B cell (primary cell): ENCODE data around the gene MAP2K6. TPM values are rescaled to one million over a fixed set of nuclear protein-coding genes. Genes with fewer than 3 reads are reported as not detected.

Source experiments
- ATAC-seq: fragments of 200-7000 bp; cut with Tn5 transposase; one replicate; pipeline ENCODE4 v1.10.0; 2021; ENCODE audit warnings: low read depth, mild to moderate bottlenecking, moderate number of reproducible peaks, moderate library complexity
- CTCF ChIA-PET: fragments of 350-600 bp; sonication (Branson Sonifier 250); formaldehyde crosslinking; loops from one replicate; lab custom pipeline; 2021; ENCODE audit warnings: antibody characterized with exemption, inconsistent platforms; lab: Charles Lee
- POLR2A ChIA-PET: fragments of 350-600 bp; sonication (Branson Sonifier 250); formaldehyde crosslinking; loops from one replicate; lab custom pipeline; 2021; ENCODE audit warnings: antibody characterized with exemption; lab: Charles Lee
- DNase-seq: peaks from one replicate; pipeline ENCODE4 v3.0.0; 2013
- H2AFZ ChIP-seq: 2 replicates; pipeline ENCODE4 v1.6.1; 2012; ENCODE audit warnings: mild to moderate bottlenecking, low read depth, low read length; ENCODE audit not compliant: insufficient read depth, poor library complexity, severe bottlenecking
- H3K27ac ChIP-seq, 2 donors: 1 replicate in 1 of 2; 2 replicates in 1 of 2; pipeline ENCODE4 v1.5.1; 2012 to 2013; ENCODE audit warnings: low read length in 2 of 2, mild to moderate bottlenecking in 2 of 2, moderate library complexity in 1 of 2
- H3K27me3 ChIP-seq, 4 experiments: fragments of 200-600 bp in 1 of 4; sonication (generic) in 1 of 4; replicated peaks in 1 of 4; 1 replicate in 2 of 4; 2 replicates in 2 of 4; pipeline versions ENCODE4 v1.6.1 to v1.7.0; 2013 to 2016; ENCODE audit warnings: low read length in 3 of 4, mild to moderate bottlenecking in 2 of 4, mixed read lengths in 1 of 4, moderate library complexity in 1 of 4; ENCODE audit not compliant: insufficient read depth in 4 of 4, control insufficient read depth in 3 of 4; ENCODE audit errors: control extremely low read depth in 1 of 4
- H3K36me3 ChIP-seq, 2 experiments: replicated peaks in 1 of 2; 1 replicate in 1 of 2; 2 replicates in 1 of 2; pipeline versions ENCODE4 v1.6.1 to v1.7.1; 2013; ENCODE audit warnings: low read length in 1 of 2; ENCODE audit not compliant: insufficient read depth in 2 of 2, control insufficient read depth in 1 of 2; ENCODE audit errors: control extremely low read depth in 1 of 2, extremely low read depth in 1 of 2
- H3K4me1 ChIP-seq, 2 donors: fragments of 200-600 bp in 1 of 2; sonication (generic) in 1 of 2; 1 replicate in 1 of 2; 2 replicates in 1 of 2; pipeline versions ENCODE4 v1.5.1 to v1.6.1; 2013 to 2017; ENCODE audit warnings: low read length in 2 of 2; ENCODE audit not compliant: control insufficient read depth in 2 of 2, insufficient read depth in 2 of 2
- H3K4me2 ChIP-seq: replicated peaks from 2 replicates; pipeline ENCODE3; 2012; ENCODE audit warnings: mild to moderate bottlenecking, low read depth, low read length; ENCODE audit not compliant: poor library complexity, severe bottlenecking
- H3K4me3 ChIP-seq, 5 experiments: fragments of 200-600 bp in 1 of 5; sonication (generic) in 1 of 5; 1 replicate in 3 of 5; 2 replicates in 2 of 5; pipeline versions ENCODE4 v1.5.1 to v1.7.0; 2011 to 2016; ENCODE audit warnings: low read length in 4 of 5, mild to moderate bottlenecking in 4 of 5, low read depth in 2 of 5, control low read depth in 1 of 5, moderate library complexity in 1 of 5; ENCODE audit not compliant: insufficient read depth in 1 of 5; ENCODE audit errors: control extremely low read depth in 1 of 5, extremely low read depth in 1 of 5
- H3K79me2 ChIP-seq: fragments of 200-600 bp; sonication (generic); one replicate; pipeline ENCODE4 v1.6.0; 2016; ENCODE audit warnings: low read length; ENCODE audit not compliant: control insufficient read depth, insufficient read depth
- H3K9ac ChIP-seq: fragments of 200-600 bp; sonication (generic); 2 replicates; pipeline ENCODE4 v1.6.1; 2017; ENCODE audit warnings: mild to moderate bottlenecking, low read length, moderate library complexity
- H3K9me3 ChIP-seq, 3 donors: one replicate each; pipeline versions ENCODE4 v1.6.1 to v1.7.1; 2013; ENCODE audit warnings: low read length in 2 of 3; ENCODE audit not compliant: control insufficient read depth in 2 of 3, insufficient read depth in 1 of 3; ENCODE audit errors: control extremely low read depth in 1 of 3
- H4K20me1 ChIP-seq: 2 replicates; pipeline ENCODE4 v1.6.0; 2012; ENCODE audit warnings: mild to moderate bottlenecking, low read length; ENCODE audit not compliant: insufficient read depth, control insufficient read depth, poor library complexity, severe bottlenecking
- H3K27ac Mint-ChIP-seq: one replicate; pipeline ENCODE4 v1.8.0; 2021; ENCODE audit warnings: mixed read lengths
- H3K27me3 Mint-ChIP-seq: one replicate; pipeline ENCODE4 v1.8.0; 2021; ENCODE audit warnings: mixed read lengths
- H3K4me1 Mint-ChIP-seq: one replicate; pipeline ENCODE4 v1.8.0; 2021; ENCODE audit warnings: mixed read lengths
- H3K4me3 Mint-ChIP-seq: one replicate; pipeline ENCODE4 v1.8.0; 2021; ENCODE audit warnings: mixed read lengths
- H3K9me3 Mint-ChIP-seq: one replicate; pipeline ENCODE4 v1.8.0; 2022; ENCODE audit warnings: mixed read lengths; ENCODE audit not compliant: insufficient read depth
- CTCF ChIP-seq: fragments of 200-600 bp; IDR thresholded peaks from one replicate; pipeline ENCODE4 v1.8.0; 2022; ENCODE audit warnings: antibody characterized with exemption, mild to moderate bottlenecking
- EZH2 ChIP-seq: IDR thresholded peaks from 2 replicates; pipeline ENCODE4 v1.6.1; 2012; ENCODE audit warnings: borderline replicate concordance, low read depth, mild to moderate bottlenecking, moderate library complexity, low read length; ENCODE audit not compliant: insufficient read depth, poor library complexity, severe bottlenecking
- WGBS: methylation state at CpG from one replicate; pipeline ENCODE4 v1.1.5; 2013; ENCODE audit warnings: missing lambda C conversion rate; ENCODE audit not compliant: insufficient coverage; 5-methylcytosine and 5-hydroxymethylcytosine counted together
- intact Hi-C: fragments of 100-400 bp; cut with micrococcal nuclease; formaldehyde crosslinking; loops from one replicate; pipeline ENCODE4 v1.10.0; 2022
- polyA plus RNA-seq: library from polyadenylated mRNA; depleted of rRNA; stranded (reverse); fragments of >200 nt; gene quantifications from 2 replicates; pipeline ENCODE4 v1.2.3, GENCODE V29; 2012
- total RNA-seq, 2 donors: library from RNA; stranded (reverse); fragments of 120-200 nt in 1 of 2; gene quantifications; 1 replicate in 1 of 2; 2 replicates in 1 of 2; pipeline versions ENCODE4 v1.2.3 to v1.2.4, GENCODE V29; 2013 to 2022

The MAP2K6 gene
- total and polyA plus RNA-seq, 2 donors (not counting 1 experiment from before 2014, with no cell fraction given): 2.4 to 7.7 TPM

DNA sequence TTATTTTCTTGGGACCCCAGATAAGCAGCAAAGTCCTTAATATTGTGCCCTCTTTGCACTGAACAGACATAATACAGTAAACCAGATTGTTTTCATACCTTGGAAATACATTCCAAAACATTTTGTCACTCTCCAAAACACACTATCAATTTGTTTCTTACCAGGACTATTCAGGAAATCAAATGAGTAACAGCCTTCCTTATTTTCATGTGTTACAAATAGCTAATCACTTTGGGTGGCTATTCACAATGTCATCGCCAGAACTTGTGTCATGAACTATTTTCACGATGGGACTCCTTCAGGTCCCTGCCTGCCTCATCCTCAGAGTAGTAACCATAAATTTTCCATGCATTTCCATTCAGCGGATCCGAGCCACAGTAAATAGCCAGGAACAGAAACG lies 104.5 kb downstream of the MAP2K6 start:
- no peak overlapping the region for H2AFZ ChIP-seq
- DNase-seq: no peak
- CTCF ChIA-PET: interaction anchor here (0.7 to 0.9 kb wide), 3 partner anchors 9 to 258 kb away, joined by 3 read pairs; no protein-coding TSS in a partner anchor

More for the DNA sequence above, 104.5 kb downstream of the MAP2K6 start:
- peaks cover 0 to 3% (median 0%) of the 10 kb centered on the region in 3 donors for H3K9me3 ChIP-seq
- intact Hi-C loops: no loop called here
- H3K79me2 ChIP-seq: no peaks in the 10 kb centered on the region
- TF ChIP-seq CTCF: no peak
- TF ChIP-seq EZH2: no peak
- Mint-ChIP-seq H3K27me3 (peaks cover 33% of the 10 kb centered on the region), H3K4me3 (no peak overlapping the region), H3K4me1 (peaks cover 37% of the 10 kb centered on the region), H3K9me3 (no peaks in the 10 kb centered on the region), H3K27ac (no peak overlapping the region)
- peaks cover 0 to 27% (median 15%) of the 10 kb centered on the region in 4 experiments for H3K27me3 ChIP-seq
- ATAC-seq: no peak
- H4K20me1 ChIP-seq: no peaks in the 10 kb centered on the region
- H3K4me3 ChIP-seq: no peak overlapping the region
- 100% methylated on average over 2 of the region's 5 CpGs for WGBS
- peaks cover 0 to 3% of the 10 kb centered on the region in 2 experiments for H3K36me3 ChIP-seq
- H3K27ac ChIP-seq: no peak overlapping the region
- POLR2A ChIA-PET: no interaction called here
- H3K4me1 ChIP-seq: peaks cover 24 to 30% of the 10 kb centered on the region in 2 donors
- H3K4me2 ChIP-seq: no peak overlapping the region
- no peak overlapping the region for H3K9ac ChIP-seq
